OCI-LY1 (cell line): ENCODE data around the gene LRP10.

ENCODE experiments used
- EZH2 ChIP-seq: fragments of 200-600 bp; sonication (generic), shearing (Covaris generic); IDR thresholded peaks from 2 replicates; pipeline ENCODE4 v1.8.0; 2017; ENCODE audit warnings: borderline replicate concordance, mixed run types, mild to moderate bottlenecking, antibody characterized with exemption, low read length, moderate library complexity, mixed read lengths
- TF ChIP-seq, protein P1 (sequence below): fragments of 200-600 bp; sonication (generic), shearing (Covaris generic); IDR thresholded peaks from 2 replicates; pipeline ENCODE4 v1.5.1; 2017; ENCODE audit warnings: mild to moderate bottlenecking, antibody characterized with exemption, low read length, moderate library complexity, mixed read lengths

GRCh38 chr14:22845103-22845394 is 26.5 kb upstream of the LRP10 start:
- TF ChIP-seq, protein P1, sequence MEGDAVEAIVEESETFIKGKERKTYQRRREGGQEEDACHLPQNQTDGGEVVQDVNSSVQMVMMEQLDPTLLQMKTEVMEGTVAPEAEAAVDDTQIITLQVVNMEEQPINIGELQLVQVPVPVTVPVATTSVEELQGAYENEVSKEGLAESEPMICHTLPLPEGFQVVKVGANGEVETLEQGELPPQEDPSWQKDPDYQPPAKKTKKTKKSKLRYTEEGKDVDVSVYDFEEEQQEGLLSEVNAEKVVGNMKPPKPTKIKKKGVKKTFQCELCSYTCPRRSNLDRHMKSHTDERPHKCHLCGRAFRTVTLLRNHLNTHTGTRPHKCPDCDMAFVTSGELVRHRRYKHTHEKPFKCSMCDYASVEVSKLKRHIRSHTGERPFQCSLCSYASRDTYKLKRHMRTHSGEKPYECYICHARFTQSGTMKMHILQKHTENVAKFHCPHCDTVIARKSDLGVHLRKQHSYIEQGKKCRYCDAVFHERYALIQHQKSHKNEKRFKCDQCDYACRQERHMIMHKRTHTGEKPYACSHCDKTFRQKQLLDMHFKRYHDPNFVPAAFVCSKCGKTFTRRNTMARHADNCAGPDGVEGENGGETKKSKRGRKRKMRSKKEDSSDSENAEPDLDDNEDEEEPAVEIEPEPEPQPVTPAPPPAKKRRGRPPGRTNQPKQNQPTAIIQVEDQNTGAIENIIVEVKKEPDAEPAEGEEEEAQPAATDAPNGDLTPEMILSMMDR = no peak
- no peak for TF ChIP-seq EZH2
